GM19324 (cell line): ENCODE results near the gene KIRREL3.

ENCODE experiments used
- ATAC-seq: cut with Tn5 transposase; IDR thresholded peaks from one replicate; pipeline ENCODE4 v1.9.1; 2021; ENCODE audit warnings: mild to moderate bottlenecking, moderate library complexity; ENCODE audit not compliant: unreplicated experiment, low FRiP score

The KIRREL3 gene

DNA sequence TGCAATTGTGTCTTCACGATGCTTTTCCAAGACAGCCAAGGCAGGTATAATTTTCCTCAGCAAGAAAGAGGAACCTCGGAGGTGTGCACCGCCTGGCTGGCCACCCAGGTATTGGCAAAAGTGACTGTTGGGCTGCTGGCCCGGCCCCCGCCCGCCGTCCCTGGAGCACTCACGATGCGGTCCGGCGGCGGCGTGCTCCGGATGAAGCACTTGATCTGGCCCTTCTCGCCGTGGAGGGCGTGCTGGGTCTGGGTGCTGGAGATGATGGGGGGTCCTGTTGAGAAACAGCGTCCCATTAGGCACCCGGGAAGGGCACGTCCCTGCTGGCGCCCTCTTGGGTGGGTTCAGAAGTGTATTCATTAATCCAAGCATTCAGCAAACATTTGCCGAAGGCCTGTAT lies 560.3 kb downstream of the KIRREL3 start:
- no peak for ATAC-seq

- ATAC-seq = no peak
Measured at GRCh38 chr11:126438691-126439090, 561.9 kb downstream of the KIRREL3 start.

DNA sequence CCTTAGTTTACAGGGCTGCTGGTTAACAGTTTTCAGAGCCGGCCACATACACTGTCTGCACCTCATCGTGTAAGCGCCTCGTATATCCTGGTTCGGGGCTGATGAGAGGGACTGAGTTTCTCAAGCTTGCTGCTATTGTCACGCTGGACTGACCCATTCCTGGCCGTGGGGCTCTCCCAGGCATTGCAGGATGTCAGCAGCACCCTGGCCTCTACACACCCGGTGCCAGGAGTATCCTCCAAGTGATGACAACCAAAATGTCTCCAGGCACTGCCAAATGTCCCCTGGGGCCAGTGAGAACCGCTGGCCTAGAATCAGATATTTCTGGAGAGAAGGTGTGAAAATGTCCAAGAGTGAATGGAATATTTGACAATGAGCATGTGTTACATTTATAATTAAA lies 562.3 kb downstream of the KIRREL3 start:
- ATAC-seq = no peak

- no peak for ATAC-seq
Measured at GRCh38 chr11:126437731-126438130, 562.8 kb downstream of the KIRREL3 start.

DNA sequence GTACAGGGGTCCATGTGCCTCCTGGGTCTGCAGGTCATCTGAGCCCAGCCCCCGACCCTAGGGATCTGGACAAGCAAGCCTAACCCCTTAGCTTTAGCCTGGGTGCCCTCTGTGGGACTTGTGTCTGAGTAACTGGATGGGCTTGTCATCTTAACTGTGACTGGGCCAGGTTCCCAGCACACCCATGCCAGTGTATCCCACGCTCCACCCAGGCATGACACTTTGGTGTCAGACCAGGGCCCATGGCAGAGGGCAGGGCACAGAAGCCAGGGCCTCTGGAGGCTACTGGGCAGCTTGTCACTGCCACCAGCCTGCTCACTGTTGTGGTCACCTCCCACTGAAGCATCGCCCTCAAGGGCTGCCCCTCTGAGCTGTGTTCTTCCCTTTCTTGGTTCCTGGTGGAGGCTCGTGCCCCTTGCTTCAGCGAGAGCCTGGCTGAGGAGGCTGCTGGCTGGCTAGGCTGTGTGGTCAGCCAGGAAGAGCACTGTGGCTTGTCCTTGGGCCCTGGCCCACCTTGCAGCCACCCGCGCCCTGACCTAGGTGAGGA lies 564.3 kb downstream of the KIRREL3 start:
- ATAC-seq = no peak

DNA sequence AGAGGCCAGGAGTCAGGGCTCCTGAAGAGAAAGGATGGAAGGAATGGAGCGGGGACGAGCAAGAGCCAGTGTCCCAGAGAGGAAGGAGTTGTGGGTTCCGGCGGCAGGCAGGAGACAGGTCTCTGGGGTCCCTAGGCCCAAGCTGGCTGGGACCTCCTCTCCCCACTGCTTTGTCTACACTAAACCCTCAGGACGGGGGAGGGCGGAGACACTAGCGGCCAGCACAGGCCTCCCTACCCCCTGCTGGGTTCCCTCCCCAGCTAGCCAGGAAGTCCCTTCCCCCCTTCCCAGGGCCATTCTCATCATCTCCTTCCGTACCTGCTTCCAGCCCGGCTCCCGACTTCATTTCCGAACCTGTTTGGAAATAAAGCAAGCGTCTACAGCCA lies 565.6 kb downstream of the KIRREL3 start:
- ATAC-seq = no peak

GRCh38 chr11:126433989-126434949 lies 566.3 kb downstream of the KIRREL3 start:
- no peak for ATAC-seq

DNA sequence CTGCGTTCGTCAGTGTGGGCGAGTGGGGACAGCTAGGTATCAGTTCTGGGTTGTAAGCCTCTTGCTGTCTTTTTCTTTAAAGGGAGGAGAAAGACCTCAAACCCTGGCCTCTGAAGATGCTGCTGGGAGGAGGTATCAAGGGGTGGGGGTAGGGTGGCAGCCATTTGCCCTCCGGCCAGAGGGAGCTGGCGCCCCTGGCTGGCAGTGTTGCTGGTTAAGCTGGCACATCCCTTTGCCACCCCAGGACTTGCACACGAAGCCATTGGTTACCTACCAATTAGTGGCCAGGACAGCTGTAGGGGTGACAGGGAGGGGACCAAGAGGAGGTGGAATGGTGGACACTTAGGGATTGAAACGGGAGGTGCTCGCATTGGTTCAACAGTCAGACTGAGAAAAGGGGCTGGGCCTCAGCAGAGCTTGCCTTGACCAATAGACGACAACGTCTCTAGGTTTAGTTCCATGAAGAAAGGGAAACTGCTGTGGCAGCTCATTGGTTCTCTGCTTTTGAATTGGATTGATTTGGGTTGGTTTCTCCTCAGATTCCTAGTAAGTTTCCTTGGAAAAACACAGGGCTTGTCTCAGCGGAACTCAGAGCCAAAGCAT lies 567.2 kb downstream of the KIRREL3 start:
- no peak for ATAC-seq

GRCh38 chr11:126432525-126432924 lies 568.0 kb downstream of the KIRREL3 start:
- no peak for ATAC-seq

- ATAC-seq = no peak
Measured at GRCh38 chr11:126432065-126432461, 568.5 kb downstream of the KIRREL3 start.

- no peak for ATAC-seq
Measured at GRCh38 chr11:126431401-126432064, 569.0 kb downstream of the KIRREL3 start.

DNA sequence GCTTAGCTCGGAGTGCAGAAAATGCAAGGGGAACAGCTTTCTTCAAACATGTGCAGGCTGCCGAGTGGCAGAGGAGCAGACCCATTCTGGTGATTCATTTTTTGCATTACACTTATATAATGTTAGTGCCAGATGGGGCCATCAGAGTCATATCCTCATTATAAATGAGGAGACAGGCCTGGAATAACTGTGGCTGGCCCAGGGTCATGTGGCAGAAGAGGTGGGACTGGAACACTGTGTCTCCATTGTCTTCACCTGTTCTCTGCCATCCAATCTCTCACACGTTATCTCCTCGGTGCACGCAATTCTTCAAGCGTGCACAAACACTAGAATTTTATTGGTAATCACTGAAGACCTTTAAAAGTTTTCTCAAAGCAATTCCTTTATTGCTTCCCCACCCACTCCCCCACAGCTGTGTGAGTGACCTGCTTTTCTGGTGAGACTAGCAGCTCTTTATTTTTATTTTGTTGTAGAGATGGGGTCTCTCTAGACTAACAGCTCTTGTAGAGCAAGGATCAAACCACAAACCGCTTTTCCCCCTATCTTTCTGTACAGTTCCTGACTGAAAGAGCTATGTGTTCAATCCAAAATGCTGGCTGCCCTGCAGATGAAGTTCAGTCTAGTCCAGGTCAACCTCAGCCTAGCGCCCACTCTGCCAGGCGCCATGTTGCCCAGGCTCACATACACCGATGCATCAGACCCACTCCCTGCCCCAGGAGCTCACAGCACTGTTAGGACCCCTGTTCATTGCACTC lies 569.8 kb downstream of the KIRREL3 start:
- no peak for ATAC-seq

DNA sequence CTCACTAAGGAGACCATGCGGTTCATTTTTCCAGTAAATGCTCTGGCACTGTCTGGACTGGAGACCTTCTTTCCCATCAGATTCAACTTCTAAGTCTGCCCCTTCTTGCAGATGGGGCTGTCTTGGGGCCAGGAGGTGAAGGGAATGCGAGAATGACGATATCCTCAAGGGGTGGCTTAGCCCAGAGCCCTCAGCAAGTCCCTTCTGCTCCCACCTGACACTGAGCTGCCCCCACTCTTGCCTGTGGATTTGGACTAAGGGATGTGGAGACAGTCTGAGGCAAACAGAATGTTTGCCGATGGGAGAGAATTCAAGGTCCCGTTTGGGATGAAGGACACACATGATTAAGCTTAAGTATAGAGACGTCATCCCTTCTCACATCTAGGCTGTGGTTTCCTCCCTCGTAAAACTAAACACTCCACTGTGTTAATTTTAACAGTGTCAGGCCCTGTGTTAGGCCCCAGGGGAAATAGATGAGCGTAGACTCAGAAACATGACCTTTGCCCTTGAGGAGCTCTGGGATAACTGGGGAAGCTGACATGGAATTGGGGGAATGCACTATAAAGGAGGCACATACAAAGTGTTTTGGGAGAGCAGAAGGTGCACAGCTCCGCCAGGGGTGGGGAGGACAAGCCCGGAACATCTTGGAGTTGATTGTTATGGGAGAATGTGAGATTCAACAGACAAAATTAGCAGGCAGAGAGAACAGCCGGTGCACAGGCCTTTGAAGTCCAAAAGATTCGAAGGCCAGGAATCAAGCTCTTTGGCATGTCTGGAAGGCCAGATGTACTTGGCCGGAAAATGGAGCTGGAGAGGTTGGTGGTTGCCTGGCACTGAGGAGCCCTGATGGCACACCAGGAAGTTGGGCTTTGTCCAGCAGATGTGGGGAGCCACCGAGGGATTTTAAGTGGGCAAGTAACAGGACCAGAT lies 573.5 kb downstream of the KIRREL3 start:
- peak; percentile 42 for ATAC-seq

DNA sequence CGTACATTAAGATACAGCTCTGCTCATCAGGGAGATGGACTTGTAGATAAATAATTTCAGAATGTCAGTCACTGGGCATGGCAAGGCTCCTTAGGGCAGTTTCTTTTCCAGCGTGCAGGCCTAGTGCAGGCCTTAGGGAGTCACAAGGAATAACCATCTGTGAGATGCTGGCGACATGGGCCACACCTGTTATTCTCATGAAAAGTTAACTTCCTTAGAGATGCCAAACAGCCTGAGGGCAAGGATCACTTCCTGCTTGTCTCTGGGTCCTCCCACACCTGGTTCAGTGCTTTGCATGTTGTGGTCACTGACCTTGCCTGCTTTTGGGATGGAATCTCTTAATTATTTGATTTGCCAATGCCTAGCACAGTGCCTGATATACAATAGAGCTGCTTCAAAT lies 574.5 kb downstream of the KIRREL3 start:
- ATAC-seq = no peak

DNA sequence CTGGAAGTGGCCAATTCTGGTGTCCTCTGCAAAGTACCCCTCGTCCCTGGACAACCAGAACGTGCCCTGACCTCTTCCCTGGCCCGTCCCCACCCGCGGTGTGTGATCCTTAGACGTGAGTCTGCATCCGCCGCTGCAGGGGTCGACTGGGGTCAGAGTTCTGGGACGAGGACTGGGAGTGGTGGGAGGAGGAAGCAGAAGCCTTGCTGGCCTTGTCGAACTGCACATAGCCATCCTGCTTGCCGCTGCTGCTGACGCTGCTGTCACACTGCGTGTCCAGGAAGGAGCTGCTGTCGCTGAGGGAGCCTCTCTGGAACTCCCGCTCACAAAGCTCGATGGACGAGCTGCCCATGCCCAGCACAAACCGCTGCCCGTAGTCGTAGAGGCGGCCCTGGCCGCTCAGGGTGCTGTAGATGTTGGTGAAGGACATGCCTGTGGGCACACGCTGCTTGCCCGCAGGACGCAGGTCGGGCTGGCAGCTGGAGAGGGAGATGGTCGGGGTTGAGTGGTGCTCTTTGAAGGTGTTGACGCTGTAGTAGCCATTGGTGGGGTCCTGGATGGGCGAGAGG lies 576.0 kb downstream of the KIRREL3 start:
- no peak for ATAC-seq

DNA sequence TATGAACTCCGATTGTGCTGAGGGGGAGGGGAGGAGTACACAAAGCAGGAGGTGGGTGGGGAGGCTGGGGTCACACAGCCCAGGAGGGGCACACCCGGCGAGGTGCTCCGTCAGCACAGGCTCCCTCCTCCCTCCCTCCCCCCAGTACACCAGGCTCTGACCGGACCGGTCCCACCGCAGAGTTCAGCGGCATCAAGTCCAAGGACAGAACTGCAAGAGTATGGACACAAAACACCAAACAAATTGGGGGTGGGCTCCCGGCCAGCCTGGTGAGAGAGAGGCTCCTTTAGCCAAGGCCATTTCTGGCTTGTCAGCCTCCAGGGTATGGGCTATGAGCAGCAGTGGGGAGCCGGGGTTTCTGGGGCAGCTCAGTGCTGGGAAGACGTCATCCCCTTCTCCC lies 576.8 kb downstream of the KIRREL3 start:
- ATAC-seq = no peak

DNA sequence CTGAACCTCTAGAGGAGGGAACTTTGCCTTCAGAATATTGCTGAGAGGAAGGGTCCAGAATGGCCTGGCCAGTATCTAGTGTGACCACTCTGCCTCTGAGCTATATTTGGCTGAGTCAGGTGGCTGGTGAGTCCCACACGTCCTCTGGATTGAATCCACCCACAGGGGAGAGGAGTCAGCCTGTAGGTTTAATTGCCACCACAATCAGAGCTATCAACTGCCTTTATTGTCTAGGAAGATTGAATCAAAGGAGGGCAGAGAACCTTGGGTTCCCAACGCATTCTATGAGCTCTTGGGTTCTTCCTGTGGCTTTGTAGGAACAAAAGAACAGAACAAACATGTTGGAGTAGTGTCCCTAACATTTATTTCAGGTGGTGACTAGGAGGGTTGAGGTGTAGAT lies 577.4 kb downstream of the KIRREL3 start:
- no peak for ATAC-seq

GRCh38 chr11:126422446-126422845 lies 578.1 kb downstream of the KIRREL3 start:
- ATAC-seq = no peak

DNA sequence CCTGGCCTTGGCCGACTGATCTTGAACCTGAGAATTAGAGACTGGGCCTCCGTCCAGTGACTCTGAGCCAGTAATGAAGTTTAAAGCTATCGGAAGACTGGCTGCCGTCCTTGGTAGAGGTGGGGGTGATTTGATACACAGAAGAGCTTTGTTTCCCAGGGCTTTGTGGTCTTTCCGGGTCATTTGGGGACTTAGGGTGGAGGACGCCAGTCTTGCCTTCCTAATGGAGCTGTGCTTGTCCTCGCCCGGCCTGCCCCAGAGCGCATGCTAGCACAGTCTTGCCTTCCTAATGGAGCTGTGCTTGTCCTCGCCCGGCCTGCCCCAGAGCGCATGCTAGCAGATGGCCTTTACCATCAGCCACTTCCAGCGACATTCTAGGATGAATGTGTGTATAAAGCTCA lies 579.3 kb downstream of the KIRREL3 start:
- ATAC-seq = no peak
